Measurements from ENCODE around the gene ACSF3.
A peak's percentile ranks its signal among the peaks of the same experiment; 100 is the strongest.

Gene ACSF3

DNA sequence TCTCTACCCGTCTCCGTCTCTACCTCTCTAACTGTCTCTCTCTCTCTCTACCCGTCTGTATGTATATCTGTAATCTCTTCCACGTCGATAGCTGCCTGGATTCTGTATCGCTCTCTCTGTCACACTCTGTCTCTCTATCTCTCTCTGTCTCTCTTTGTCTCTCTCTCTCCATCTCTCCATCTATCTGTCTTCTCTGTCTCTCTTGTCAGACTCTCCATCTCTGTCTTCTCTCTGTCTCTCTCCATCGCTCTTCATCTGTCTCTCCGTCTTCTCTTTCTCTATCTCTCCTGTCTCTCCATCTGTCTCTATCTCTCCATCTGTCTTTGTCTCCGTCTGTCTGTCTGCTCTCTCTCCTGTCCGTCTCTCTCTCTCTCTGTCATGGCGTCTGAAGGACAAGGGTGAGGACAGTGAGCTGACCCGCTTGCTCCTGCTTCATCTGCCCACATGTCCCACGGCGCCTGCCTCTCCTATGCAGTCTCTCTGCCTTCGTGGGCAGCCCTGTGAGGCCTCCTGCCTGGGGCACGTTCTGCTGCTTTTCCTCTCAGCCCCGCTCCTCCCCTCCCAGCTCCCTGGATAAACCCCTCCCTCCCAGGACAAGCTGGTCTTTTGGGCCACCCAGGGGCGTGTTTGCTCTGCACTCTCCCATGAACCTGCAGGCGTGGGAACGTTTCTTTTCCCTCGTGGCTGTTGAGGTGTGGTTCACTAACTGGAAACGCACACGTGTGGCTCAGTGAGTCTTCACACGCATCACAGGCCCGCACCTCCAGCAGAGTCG, 18.9 kb downstream of the ACSF3 start:
- no peak for DNase-seq (ENCODE audit: low spot score)

DNA sequence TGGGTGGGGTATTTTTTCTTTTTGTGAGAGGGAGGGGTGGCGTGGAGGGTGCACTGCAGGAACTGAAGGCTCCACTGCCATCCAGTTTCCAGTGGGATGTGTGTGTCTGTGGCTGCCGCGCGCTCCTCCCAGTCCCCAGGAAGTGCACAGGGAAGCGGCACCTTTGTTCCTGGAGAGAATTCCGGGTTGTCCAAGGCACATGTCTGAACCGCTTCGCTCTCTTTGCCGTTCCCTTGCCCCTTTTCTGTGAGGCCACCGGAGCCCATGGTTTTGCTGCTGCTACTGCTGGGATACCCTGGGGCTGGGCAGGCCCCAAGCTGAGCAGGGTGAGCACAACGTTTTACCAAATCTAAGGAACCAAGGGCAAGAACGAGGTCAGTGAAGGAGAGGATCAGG, 19.5 kb downstream of the ACSF3 start:
- DNase-seq (ENCODE audit: low spot score), result no peak

DNA sequence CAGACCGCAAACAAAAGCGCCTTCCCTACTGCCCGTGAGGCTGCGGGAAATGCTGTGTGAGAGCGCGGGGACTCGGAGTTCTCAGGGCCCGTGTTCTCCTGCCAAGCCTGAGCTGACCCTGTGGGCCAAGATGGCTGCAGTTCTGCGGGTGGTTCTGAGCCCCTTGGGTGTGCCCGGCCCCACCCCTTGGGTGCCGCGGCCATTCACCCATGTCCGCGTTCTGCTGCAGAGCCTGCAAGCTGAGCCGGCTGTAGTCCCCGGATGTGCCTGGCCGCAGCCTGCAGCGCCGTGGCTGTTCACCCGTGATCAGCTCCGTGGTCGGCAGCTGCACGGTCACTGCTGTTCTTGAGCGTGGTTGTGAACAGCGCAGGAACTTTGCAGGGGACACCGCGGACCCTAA, 20.0 kb downstream of the ACSF3 start:
- DNase-seq (ENCODE audit: low spot score), result no peak

DNA sequence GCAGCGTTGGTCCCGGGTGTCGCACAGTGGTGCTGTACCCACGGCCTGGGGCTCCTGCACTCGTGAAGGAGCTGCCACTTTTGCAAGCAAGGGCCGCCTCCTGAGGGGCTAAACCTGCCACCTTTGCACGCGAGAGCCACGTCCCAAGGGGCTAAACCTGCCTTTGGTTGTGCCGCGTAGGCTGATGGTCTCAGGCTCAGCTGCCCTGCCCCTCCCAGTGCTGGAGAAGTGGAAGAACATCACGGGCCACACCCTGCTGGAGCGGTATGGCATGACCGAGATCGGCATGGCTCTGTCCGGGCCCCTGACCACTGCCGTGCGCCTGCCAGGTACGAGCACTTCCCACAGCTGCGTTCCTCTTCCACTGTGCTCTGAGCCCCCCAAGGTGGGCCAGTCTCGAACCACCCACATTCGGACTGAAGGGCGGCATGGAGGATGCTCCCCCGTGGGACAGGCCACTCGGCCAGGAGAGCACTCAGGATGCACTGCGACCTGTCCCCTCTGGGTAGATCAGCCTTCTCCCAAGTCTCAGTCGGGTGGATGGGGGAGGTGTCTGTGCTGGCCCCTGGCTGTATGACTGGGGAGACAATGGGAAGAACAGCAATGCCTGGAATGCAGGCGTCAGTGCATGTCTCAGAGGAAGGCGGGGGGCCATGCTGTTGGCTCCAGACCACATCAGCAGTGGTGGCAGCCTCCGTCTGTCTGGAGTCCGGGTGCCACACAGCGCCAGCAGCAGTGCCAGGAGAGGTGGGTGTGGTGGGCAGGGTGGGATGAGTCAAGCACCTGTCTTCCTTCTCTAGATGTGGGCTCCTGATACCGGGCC, 20.7 kb downstream of the ACSF3 start:
- no peak for DNase-seq (ENCODE audit: low spot score)

DNA sequence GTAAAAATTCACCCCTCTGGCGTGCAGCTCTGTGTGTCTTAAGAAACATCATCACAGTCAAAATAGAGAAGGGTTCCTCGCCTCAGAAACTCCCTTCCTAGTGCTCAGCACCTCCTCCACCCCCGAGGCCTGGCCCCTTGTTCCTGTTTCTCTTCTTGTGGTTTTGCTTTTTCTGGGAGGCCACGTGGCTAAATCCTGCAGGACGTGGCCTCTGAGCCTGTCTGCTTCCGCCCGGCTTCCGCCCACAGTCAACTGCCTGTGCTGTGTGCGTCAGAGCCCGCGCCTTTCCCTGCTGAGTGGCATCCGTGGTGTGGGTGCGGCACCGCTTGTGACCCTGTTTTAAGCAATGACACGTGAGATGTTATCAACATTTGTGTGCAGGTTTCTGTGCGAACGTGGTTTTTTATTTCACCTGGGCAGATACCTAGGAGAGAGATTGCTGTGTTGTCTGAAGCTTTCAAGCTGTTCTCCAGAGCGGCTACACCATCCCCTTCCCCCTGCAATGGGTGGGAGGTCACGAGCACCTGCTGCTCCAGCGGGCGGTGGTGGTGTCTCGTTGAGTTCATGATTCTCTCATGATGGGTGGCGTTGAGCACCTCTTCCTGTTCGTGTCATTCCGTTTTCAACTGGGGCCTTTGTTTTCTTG, 21.7 kb downstream of the ACSF3 start:
- peak; percentile 84 for DNase-seq (ENCODE audit: low spot score)

DNA sequence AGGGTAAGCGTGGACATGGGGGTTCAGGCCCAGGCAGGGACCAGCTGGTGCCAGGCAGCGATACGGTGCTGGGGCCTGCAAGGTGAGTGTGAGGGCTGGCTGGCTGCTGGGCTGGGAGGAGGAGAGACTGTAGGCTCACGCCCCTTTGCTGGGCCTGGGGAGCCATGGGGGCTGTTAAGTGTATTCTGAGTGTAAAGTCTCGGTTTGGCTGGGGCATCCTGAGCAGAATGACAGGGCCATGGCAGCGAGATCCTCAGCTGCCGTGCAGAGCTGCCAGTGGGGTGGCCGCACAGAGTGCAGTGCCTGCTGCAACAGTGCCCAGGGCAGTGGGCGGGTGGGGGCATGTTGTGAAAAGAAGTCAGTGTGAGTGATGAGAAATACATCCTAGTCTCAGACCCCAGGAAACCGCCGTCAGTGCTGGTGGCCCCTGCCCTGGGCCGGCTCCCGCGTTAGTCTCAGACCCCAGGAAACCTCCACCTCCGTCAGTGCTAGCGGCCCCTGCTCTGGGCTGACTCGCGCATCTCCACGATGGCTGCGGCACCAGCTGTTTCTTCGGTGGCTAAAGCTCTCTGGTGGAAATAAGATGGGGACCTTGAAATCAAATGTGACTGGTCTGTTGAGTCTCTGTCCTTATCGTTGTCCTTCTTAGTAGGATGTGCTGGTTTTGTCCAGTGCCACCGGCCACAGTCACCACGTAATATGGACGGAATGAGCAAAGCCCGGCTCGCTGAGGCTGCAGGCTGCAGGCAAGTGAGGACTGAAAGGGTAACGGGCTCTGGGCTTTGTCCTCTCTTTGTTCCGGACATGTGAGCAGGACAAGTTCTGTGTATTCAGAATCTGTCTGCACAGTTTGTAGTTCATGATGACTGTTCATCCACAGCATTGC, 22.9 kb downstream of the ACSF3 start:
- no peak for DNase-seq (ENCODE audit: low spot score)

DNA sequence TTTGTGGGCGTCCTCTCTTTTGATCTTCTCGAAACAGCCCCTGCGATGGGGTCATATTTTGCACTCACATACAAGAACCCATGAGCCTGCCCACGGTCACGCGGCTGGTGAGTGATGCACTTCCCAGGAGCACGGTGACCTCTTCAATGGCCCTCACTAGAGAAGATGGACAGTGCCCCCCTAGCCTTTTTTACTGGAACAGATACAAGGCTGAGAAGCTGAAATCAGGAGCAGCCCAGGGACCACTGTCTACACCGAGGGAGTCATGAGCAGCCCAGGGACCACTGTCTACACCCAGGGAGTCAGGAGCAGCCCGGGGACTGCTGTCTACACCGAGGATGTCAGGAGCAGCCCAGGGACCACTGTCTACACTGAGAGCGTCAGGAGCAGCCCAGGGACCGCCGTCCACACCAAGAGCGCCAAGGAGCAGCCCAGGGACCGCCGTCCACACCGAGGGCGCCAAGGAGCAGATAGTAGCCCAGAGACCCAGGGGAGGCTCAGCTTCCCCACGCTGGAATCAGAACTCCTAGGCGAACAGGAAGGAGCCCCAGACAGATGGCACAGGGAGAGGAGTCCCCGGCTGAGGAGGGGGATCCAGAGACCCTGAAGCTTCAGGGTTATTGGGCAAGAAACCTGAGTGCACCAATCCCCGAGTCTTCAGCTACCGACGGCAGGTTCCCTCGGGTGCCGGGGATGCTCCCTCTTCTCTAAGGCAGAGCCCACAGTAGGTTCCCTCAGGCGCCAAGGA, 23.7 kb downstream of the ACSF3 start:
- DNase-seq (ENCODE audit: low spot score), result no peak

DNA sequence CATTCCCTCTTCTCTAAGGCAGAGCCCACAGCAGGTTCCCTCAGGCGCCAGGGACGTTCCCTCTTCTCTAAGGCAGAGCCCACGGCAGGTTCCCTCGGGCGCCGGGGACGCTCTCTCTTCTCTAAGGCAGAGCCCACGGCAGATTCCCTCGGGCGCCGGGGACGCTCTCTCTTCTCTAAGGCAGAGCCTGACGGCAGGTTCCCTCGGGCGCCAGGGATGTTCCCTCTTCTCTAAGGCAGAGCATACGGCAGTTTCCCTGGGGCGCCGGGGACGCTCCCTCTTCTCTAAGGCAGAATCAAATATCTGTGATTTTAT, 24.3 kb downstream of the ACSF3 start:
- no peak for DNase-seq (ENCODE audit: low spot score)

DNA sequence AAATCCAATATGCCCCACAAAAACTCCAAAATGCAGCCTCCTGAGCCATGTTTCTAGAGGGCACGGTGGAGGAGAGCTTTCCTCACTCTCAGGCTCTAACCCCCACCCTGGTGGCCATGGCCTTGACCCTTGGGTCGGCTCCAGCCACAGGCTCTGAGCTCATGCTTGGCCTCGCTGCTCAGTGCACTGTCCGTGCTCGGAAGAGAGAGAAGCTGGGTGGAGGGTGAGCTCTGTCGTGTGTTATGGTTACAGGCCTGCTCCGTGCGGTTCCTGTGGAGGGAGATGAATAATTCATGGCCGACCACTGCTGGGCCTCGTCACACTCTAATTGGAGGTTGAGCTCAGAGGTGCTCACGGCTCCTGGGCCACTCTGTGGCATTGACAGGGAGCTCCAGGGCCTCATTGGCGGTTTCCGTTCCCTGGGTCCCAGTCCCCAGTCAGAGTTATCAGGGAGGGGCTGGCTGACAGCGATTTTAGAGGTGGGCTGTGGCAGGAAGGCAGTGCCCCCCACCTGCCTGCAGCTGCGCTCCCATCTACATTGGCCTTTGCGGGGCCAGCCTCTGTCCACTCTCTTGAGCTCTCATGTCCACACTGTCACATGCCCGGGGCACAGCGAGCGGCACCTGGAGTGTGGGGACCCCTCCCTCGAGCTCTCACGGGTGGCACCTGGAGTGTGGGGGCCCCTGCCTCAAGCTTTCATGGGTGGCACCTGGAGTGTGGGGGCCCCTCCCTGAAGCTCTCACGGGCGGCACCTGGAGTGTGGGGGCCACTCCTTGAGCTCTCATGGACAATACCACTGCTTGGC, 24.9 kb downstream of the ACSF3 start:
- DNase-seq (ENCODE audit: low spot score), result no peak

DNA sequence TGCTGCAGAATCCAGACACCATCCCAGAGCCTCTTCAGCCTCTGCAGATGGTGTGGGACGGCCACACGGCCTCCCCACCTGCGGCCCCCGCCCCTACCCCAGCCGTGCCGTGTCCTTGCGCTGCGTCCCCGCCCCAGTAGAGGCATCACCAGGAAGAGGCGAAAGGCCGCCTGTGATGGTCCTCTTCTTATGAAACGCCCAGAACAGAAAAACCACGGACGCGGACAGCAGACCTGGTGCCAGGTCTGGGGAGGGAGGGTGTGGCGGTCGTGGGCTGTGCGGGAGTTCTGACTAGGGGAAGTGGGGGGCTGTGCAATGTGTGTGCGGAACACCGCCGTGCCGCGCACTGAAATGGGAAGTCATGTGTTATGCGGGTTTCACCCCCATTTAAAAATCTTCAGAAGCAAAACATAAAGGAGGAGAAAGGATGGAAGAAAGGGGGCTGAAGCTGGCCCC, 25.5 kb downstream of the ACSF3 start:
- no peak for DNase-seq (ENCODE audit: low spot score)

DNA sequence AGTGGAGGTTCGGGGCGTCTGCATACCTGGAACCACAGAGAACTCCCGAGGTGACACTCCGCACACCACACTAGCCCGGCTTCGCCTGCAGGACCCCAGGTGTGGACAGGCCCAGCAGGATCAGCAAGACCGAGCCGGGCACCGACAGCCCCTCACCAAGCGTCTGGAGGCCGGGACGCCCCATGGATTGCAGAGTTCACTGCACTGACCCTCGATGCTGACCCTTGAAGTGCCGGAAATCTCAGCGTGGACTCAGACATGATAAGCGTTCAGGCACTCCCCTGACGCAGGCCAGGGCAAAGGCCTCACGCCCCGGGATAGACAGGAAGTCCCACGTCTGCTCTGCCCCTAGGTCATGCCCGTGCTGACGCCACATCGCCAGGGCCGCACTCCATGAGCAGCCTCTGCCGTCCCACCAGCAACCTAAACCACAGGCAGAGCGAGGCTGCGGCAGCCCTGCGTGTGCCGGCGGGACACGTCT, 26.0 kb downstream of the ACSF3 start:
- DNase-seq (ENCODE audit: low spot score), result no peak

DNA sequence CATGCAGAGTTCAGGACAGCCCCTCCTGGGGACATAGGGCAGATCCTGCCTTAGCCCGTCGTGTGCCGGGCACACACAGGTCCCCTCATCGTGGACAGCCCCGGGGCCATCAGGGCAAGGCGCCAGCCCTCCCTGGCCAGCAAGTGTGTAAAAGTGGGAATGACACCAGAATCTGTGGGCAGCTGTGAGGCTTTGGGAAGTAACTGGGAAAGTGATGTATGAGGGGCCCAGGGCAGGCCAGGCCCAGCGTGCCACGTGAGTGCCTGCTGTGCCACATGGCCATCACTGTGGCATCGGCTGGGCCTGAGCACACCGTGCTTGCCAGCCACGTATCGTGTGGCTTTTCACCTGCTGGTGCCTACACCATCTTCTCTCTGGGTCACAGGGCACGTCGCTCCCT, 26.6 kb downstream of the ACSF3 start:
- DNase-seq (ENCODE audit: low spot score), result no peak

DNA sequence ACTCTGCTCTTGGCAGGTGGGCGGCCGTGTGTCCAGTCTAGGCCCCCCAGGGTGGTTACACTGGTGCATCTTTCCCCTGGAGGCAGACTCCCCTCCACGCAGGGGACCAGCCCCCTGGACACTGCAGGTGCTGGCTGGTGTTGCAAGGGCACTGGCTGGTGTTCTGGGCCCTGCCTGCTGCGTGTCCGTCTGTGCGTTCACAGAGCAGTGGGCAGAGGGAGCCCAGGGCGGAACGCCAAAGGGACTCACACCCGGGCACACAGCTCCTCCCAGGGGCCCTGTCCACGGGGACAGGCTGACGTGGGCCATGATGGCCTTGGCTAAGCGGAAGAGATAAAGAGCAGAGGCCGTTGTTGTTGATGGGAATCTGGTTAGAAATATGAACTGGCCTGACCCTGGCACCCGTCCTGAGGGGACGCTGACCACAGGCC, 27.3 kb downstream of the ACSF3 start:
- no peak for DNase-seq (ENCODE audit: low spot score)

DNA sequence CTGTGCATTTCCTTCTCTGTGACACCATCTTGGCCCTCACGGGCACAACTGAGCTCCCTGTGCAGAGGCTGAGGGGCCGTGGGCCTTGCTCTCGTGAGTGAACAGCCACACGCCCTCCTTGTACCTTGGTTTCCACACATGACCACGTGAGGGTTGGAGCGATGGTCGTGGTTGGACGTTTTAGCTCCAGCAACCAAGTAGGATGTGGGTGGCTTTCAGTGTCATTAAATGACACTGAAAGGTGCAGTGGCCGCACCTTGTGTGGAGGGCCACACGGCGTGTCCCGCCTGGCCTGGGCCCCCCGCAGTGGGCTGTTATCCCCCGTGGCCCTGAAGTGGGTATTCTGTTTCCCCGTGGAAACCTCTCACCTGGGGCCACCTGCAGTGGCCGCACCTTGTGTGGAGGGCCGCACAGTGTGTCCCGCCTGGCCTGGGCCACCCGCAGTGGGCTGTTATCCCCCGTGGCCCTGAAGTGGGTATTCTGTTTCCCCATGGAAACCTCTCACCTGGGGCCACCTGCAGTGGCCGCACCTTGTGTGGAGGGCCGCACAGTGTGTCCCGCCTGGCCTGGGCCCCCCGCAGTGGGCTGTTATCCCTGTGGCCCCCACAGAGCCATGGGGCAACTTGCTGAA, 28.2 kb downstream of the ACSF3 start:
- DNase-seq (ENCODE audit: low spot score), result no peak

DNA sequence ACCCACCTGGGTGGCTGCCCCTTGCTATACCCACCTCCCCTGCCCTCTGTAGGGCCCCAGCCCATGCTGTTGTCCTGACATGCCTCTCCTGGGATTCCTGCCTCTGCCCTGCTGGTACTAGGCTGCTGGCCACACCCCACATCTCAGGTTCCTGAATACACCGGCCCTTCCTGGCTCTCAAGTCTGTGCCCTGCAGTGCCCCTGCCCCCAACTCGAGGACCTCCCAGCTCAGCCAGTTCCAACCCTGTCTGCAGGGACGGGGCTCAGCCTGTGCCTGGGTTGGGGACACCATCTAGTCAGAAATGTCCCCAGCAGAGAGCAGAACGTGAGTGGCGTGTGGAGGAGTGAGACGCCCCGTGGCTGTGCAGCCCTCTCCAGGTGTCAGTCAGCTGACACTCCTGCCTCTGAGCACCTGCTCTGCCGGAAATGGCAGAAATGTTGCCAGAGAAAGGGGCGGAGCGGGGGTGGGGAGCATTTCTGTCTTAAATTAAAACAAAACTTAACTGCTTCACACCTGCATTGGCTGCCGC, 28.7 kb downstream of the ACSF3 start:
- peak; percentile 90 for DNase-seq (ENCODE audit: low spot score)

DNA sequence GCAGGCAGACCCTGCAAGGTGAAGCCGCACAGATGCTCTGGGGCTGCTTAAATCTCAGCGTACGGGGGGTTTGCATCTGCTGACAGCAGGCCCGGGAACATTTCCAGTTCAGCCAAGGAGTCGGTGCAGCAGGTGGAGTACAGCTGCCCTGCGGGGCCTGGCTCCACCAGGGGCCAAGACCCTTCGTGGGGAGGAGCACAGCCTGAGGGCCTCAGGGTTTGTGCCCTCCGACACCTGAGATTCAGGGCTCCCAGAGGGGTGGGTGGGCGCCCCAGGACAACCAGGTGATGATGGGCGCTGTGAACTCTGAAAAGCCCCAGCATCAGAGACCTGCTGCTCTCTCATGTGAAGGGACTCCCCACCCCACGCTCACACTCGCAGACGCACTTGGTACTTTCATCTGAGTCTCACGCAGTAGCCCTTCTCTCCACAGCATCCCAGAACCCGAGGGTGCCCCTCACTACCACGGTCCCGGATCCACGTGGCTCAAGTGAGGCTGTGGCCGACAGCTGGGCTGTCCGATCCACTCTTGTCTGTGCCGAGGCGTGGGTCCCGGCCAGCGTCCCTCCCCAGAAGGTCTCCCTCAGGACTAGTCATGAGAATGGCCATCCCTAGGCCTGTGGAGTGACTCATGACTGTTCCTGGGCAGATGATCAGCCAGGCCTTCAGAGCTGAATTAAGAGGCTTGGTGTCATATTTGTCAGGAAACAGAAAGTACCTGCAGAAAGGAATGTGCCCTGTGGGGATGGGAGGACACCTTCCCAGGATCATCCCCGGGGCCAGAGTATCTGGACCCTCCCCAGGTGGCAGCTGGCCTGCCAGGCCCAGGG, 29.6 kb downstream of the ACSF3 start:
- no peak for DNase-seq (ENCODE audit: low spot score)

DNA sequence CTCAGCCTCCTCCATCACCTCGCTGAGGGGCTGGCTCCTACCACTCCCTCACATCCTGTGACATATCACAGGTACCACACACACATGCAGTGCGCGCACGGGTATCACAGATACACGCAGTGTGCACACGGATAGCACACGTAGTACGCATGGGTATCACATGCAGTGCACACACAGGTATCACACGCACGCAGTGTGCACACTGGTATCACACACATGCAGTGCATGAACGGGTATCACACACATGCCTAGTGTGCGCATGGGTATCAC, 30.1 kb downstream of the ACSF3 start:
- no peak for DNase-seq (ENCODE audit: low spot score)

DNA sequence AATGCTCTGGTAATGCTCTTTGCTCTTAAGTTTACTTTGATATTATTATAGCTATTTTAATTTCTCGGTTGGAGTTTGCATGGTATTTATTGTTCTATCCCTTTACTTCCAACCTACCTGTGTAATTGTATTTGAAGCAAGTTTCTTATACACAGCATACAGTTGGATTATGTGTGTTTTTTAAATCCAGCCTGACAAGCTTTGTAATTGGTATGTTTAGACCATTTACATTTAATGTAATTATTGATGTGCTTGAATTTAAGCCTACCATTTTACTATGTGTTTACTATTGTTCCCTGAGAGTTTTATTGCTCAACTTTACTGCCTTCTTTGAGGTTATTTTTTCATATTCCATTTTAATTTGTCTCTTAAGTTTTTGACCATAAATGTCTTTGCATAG, 35.7 kb downstream of the ACSF3 start:
- no peak for DNase-seq (ENCODE audit: low spot score)

DNA sequence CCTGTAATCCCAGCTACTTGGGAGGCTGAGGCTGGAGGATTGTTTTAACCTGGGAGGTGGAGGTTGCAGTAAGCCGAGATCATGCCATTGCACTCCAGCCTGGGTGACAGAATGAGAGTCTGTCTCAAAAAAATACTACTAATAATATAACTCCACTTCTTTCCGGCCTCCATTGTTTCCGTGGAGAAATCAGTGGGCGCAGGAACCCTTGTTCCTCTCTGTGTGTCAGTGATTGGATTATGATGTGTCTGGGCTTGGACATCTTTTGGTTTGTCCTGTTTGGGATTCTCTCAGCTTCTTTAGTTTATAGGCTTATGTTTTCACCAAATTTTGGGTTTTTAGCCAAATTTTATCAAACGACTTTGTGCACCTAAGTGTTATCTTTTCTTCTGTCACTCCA, 36.8 kb downstream of the ACSF3 start:
- DNase-seq (ENCODE audit: low spot score), result no peak

Measured in NAMALWA (cell line).